Measurements from ENCODE around the gene TPM3. TPM values are rescaled to one million over a fixed set of nuclear protein-coding genes. Genes with fewer than 3 reads are reported as not detected.

Gene TPM3
- total RNA-seq, 1 experiment from 2014 or later: 545 TPM

GRCh38 chr1:154117642-154118041 lies 74.3 kb downstream of the TPM3 start:
- Histone ChIP-seq H3K9me3 (ENCODE audit: control insufficient read depth, insufficient read depth, low read depth, low read length) (no peaks in the 10 kb centered on the region), H3K4me3 (ENCODE audit: low read depth in 2 of 2, low read length in 2 of 2) (no peak overlapping the region), H3K36me3 (ENCODE audit: control insufficient read depth, insufficient read depth, low read length) (no peaks in the 10 kb centered on the region), H3K27me3 (ENCODE audit: control insufficient read depth, insufficient read depth, low read length) (no peaks in the 10 kb centered on the region), H3K4me1 (ENCODE audit: control insufficient read depth, insufficient read depth, low read length) (no peaks in the 10 kb centered on the region), H3K27ac (ENCODE audit: low read length) (no peak overlapping the region)
- intact Hi-C loops (cut with micrococcal nuclease; ENCODE audit: unreplicated experiment): no loop called here
- TF ChIP-seq TCF7L2 (IDR thresholded peaks at IDR 0.05; ENCODE audit: low read depth, low read length): no peak
- no peak for TF ChIP-seq REST (IDR thresholded peaks at IDR 0.05; ENCODE audit: insufficient read depth in 1 of 2, low read depth in 2 of 2, low read length in 1 of 2)
- TF ChIP-seq POLR2AphosphoS5 (IDR thresholded peaks at IDR 0.05; ENCODE audit: low read depth, low read length): no peak
- TF ChIP-seq CTCF (IDR thresholded peaks at IDR 0.05): no peak
- no peak for TF ChIP-seq SIN3A (IDR thresholded peaks at IDR 0.05; ENCODE audit: borderline replicate concordance, insufficient read depth, low read depth, low read length)
- DNase-seq (ENCODE audit: low read depth, low spot score) (no peak), ATAC-seq (no peak)
- ChIA-PET POLR2A (no interaction called here), CTCF (no interaction called here)
- in situ Hi-C loops (cut with HindIII; ENCODE audit: low pct_unique_long_range_greater_than_20kb, low sequenced_read_pairs): no loop called here
- no TSS peak for BruUV-seq (replicated peaks)

GRCh38 chr1:154115180-154115579 lies 76.7 kb downstream of the TPM3 start:
- TF ChIP-seq SIN3A (IDR thresholded peaks at IDR 0.05; ENCODE audit: borderline replicate concordance, insufficient read depth, low read depth, low read length): no peak
- TF ChIP-seq REST (IDR thresholded peaks at IDR 0.05; ENCODE audit: insufficient read depth in 1 of 2, low read depth in 2 of 2, low read length in 1 of 2): no peak
- no peak for TF ChIP-seq POLR2AphosphoS5 (IDR thresholded peaks at IDR 0.05; ENCODE audit: low read depth, low read length)
- no peak for TF ChIP-seq TCF7L2 (IDR thresholded peaks at IDR 0.05; ENCODE audit: low read depth, low read length)
- no peak for TF ChIP-seq CTCF (IDR thresholded peaks at IDR 0.05)
- Histone ChIP-seq H3K27ac (ENCODE audit: low read length) (no peak overlapping the region), H3K4me1 (ENCODE audit: control insufficient read depth, insufficient read depth, low read length) (no peaks in the 10 kb centered on the region), H3K9me3 (ENCODE audit: control insufficient read depth, insufficient read depth, low read depth, low read length) (no peaks in the 10 kb centered on the region), H3K36me3 (ENCODE audit: control insufficient read depth, insufficient read depth, low read length) (no peaks in the 10 kb centered on the region), H3K4me3 (ENCODE audit: low read depth in 2 of 2, low read length in 2 of 2) (no peak overlapping the region), H3K27me3 (ENCODE audit: control insufficient read depth, insufficient read depth, low read length) (no peaks in the 10 kb centered on the region)
- intact Hi-C loops (cut with micrococcal nuclease; ENCODE audit: unreplicated experiment) (no loop called here), in situ Hi-C loops (cut with HindIII; ENCODE audit: low pct_unique_long_range_greater_than_20kb, low sequenced_read_pairs) (no loop called here)
- BruUV-seq (replicated peaks): no TSS peak
- ChIA-PET POLR2A (interaction anchor here (1.0 kb wide), 1 partner anchor 14 kb away, joined by 3 read pairs; no protein-coding TSS in a partner anchor), CTCF (no interaction called here)
- ATAC-seq: no peak
- DNase-seq (ENCODE audit: low read depth, low spot score): no peak

Small RNA genes lying within 50 kb of the gene (microRNA-seq; reads per million reads assigned to microRNA genes)
- gene MIR190B (ENCODE audit: unreplicated experiment): 9.8 reads per million, percentile 29 among the genes with 10 or more reads in this experiment

Other genes starting within 250 kb of the TPM3 start
- gene DENND4B, start 245.4 kb downstream of the TPM3 start, total RNA-seq (2021; ENCODE audit: unreplicated experiment): 56.2 TPM
- gene CRTC2, start 233.5 kb downstream of the TPM3 start, total RNA-seq (2021; ENCODE audit: unreplicated experiment): 39.3 TPM
- 158 TPM for gene SLC39A1, start 228.6 kb downstream of the TPM3 start, total RNA-seq (2021; ENCODE audit: unreplicated experiment)
- 12.3 TPM for gene CREB3L4, start 224.2 kb downstream of the TPM3 start, total RNA-seq (2021; ENCODE audit: unreplicated experiment)
- gene JTB, start 214.4 kb downstream of the TPM3 start, total RNA-seq (2021; ENCODE audit: unreplicated experiment): 134 TPM
- gene RAB13, start 205.8 kb downstream of the TPM3 start, total RNA-seq (2021; ENCODE audit: unreplicated experiment): 70.6 TPM
- 1,095 TPM for gene RPS27, start 201.3 kb downstream of the TPM3 start, total RNA-seq (2021; ENCODE audit: unreplicated experiment)
- gene NUP210L, start 37.0 kb downstream of the TPM3 start, total RNA-seq (2021; ENCODE audit: unreplicated experiment): 0.05 TPM
- gene CFAP141, start 14.2 kb upstream of the TPM3 start, total RNA-seq (2021; ENCODE audit: unreplicated experiment): not detected
- gene UBAP2L, start 28.9 kb upstream of the TPM3 start, total RNA-seq (2021; ENCODE audit: unreplicated experiment): 227 TPM
- gene HAX1, start 80.5 kb upstream of the TPM3 start, total RNA-seq (2021; ENCODE audit: unreplicated experiment): 110 TPM
- gene AQP10, start 129.0 kb upstream of the TPM3 start, total RNA-seq (2021; ENCODE audit: unreplicated experiment): not detected
- gene ATP8B2, start 133.4 kb upstream of the TPM3 start, total RNA-seq (2021; ENCODE audit: unreplicated experiment): 14.7 TPM
- gene IL6R, start 213.2 kb upstream of the TPM3 start, total RNA-seq (2021; ENCODE audit: unreplicated experiment): 12.2 TPM